HFF-Myc (cell line): Measurements from ENCODE around the gene P2RX2.

Experiments used
- DNase-seq: peaks from one replicate; pipeline ENCODE4 v3.0.0-alpha.2; 2011; ENCODE audit warnings: low read depth; ENCODE audit errors: extremely low read depth
- H3K4me3 ChIP-seq: replicated peaks from 2 replicates; pipeline ENCODE4 v1.5.1; 2011; ENCODE audit warnings: low read depth, mild to moderate bottlenecking, control low read depth, low read length
- TF ChIP-seq, protein P1 (sequence below): IDR thresholded peaks from 2 replicates; pipeline ENCODE4 v1.5.1; 2012; ENCODE audit warnings: mild to moderate bottlenecking, low read depth, low read length, control low read depth; ENCODE audit errors: missing control alignments

Gene P2RX2

DNA sequence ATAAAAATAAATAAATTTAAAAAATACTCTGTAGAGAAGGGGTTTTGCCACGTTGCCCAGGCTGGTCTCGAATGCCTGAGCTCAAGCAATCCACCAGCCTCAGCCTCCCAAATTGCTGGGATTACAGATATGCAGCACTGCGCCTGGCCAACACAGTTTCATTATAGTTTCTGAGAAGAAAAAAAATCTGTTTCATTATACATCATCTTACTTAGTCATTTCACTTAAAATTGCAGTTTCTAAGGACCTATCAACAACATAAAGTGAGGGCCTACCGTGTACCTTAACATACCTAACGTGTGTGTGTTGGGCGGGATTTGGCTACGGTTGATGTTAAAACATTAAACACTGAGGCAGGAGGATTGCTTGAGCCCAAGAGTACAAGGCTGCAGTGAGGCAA is 28.3 kb downstream of the P2RX2 start:
- TF ChIP-seq, protein P1, sequence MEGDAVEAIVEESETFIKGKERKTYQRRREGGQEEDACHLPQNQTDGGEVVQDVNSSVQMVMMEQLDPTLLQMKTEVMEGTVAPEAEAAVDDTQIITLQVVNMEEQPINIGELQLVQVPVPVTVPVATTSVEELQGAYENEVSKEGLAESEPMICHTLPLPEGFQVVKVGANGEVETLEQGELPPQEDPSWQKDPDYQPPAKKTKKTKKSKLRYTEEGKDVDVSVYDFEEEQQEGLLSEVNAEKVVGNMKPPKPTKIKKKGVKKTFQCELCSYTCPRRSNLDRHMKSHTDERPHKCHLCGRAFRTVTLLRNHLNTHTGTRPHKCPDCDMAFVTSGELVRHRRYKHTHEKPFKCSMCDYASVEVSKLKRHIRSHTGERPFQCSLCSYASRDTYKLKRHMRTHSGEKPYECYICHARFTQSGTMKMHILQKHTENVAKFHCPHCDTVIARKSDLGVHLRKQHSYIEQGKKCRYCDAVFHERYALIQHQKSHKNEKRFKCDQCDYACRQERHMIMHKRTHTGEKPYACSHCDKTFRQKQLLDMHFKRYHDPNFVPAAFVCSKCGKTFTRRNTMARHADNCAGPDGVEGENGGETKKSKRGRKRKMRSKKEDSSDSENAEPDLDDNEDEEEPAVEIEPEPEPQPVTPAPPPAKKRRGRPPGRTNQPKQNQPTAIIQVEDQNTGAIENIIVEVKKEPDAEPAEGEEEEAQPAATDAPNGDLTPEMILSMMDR = no peak
- H3K4me3 ChIP-seq = no peak overlapping the region
- DNase-seq = no peak

DNA sequence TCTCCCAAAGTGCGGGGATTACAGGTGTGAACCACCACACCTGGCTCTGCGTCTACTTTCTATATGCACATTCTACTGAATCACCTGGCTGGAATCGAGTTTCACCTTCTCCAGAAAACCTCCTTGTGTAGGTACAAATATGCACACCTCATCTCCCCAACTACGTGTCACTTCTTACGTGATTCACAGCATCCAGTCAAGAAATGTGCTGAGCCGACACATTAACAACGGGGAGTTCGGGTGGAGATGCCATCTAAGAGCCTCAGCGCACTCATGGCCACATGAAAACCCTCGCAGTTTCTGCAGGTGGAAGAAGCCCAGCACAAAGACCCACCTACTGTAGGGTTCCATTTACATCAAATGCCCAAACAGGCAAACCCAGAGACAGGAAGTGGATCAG is 29.3 kb downstream of the P2RX2 start:
- H3K4me3 ChIP-seq = no peak overlapping the region
- no peak for DNase-seq
- TF ChIP-seq, protein P1 = no peak

DNA sequence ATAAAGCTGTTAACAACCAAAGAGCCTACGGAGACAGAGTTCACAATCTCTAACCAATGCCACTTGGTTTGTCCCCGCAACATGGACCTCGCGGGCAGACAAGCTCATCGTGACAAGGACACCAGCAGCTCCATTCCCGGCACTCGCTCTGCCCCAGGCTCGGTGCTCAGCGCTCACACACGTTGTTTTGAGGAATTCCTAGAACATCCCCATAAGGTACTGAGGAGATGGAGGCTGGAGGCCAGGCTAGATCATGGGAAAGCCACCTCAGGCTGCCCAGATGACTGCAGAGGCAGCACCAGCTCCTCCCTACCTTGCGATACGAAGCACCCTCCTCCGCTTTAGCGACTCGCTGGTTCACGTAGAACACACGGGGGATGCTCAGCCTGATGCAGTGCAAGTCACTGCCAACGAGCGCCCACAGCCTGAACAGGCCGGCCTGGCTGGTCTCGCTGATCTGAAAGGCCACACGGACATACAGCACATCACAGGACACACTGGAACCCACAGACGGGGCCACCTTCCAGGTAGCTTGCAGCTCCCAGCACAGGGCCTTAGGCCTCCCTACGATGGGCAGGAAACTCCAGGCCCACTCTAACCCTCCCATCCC is 30.1 kb downstream of the P2RX2 start:
- no peak overlapping the region for H3K4me3 ChIP-seq
- TF ChIP-seq, protein P1 = no peak
- no peak for DNase-seq

DNA sequence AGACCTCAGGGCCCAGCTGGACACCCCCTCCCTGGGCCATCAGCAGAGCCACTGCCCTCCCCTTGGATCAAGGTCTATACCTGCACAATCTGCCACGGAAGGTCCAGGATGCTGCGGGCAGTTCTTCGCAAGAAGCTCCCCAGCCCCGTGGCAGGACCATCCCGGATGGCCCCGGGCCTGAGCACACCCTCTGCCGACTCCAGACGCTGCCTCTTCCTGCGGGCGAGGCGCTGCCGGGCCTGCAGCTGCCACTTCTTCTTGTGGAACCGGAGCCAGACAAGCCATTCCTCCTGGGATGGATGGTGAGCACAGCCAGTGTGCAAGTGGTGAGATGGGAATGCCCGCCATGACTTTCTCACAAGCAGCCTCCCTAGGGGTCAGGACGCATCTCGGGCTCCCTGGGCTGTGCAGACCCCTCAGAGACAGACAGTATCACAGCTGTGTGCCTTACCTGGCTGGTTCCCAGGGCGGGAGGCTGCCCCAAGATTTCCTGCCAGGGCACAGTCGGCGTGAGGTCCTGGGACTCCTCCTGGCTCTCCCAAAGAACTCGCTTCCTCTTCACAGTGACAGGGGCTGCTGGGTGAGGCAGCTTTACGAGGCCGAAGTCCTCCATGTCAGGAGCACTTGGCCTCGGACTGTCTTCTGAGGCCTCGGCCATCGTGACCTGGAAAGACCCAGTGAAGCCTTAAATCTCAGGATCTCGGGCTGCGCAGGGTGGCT is 30.8 kb downstream of the P2RX2 start:
- TF ChIP-seq, protein P1 = no peak
- DNase-seq = no peak
- H3K4me3 ChIP-seq = no peak overlapping the region

DNA sequence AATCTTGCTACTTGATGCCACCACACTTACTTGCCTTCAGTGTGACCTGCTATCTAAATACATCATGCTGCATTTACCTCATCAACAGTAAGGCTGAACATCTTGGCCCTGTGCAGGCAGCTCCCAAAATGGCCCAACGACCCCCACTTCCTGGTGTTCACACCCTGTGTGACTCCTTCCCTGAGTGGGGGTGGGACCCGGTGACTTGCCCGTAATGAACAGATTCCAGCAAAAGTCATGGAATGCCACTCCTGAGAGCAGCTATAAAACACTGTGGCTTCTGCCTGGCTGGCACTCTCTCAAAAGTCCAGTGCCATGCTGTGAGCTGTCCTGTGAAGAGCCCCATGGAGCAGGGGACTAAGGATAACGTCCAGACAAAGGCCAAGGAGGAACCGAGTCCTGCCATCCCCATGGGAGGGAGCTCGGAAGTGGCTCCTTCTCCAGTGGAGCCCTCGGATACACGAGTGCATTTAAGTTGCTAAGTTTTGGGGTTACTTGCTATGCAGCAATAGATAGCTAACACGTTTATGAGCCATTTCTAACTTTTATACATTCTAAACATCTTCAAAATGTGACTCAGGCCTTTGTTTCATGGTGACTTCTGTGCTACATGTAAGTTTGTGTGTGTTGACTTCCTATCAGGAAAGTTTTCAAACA is 33.0 kb downstream of the P2RX2 start:
- H3K4me3 ChIP-seq = no peak overlapping the region
- DNase-seq = no peak
- TF ChIP-seq, protein P1 = no peak

DNA sequence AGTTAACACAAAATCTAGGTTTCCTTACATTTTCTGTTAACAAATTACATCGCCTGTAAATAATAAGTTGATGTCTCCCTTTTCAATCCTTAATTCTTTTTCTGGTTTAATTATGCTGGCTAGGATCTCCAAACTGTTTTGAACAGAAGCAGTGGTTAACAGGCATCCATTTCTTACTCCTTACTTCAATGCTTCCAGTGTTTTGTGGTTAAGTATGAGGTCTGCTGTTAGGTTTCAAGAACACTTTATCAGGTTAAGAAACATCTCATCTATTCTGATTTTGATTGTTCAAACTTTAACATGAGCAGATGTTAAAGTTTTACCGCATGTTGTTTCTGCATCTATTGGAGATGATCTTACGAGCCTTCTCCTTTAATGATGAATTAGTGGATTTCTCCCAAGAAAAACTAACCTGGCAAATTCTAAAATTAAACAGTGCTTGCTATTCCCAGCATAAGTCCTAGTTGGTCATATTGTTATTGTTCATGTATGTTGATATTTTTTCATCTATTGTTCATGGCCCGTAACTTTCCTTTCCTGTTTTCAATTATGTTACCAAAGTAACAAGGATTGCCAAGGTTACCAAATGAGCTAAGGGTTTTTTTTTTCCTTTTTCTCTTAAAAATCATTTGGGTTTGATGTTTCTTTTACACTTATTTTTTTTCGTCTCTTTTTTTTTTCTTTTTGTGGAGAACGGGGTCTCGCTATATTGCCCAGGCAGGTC is 35.2 kb downstream of the P2RX2 start:
- DNase-seq = no peak
- no peak overlapping the region for H3K4me3 ChIP-seq

More for the DNA sequence above, 35.2 kb downstream of the P2RX2 start:
- TF ChIP-seq, protein P1 = no peak
